Hepatocyte (in vitro differentiated cells): ENCODE results near the gene EQTN. TPM values are rescaled to one million over a fixed set of nuclear protein-coding genes. Genes with fewer than 3 reads are reported as not detected.

Experiments
- DNase-seq: peaks from one replicate; pipeline ENCODE4 v3.0.0-alpha.2; 2016; ENCODE audit warnings: low spot score
- H2AFZ ChIP-seq: fragments of 200-600 bp; sonication (generic); 2 replicates; pipeline ENCODE4 v1.6.0; 2016; ENCODE audit warnings: antibody characterized with exemption, mild to moderate bottlenecking
- H3K27ac ChIP-seq: fragments of 200-600 bp; sonication (generic); 2 replicates; pipeline ENCODE4 v1.5.1; 2016; ENCODE audit warnings: mild to moderate bottlenecking
- H3K27me3 ChIP-seq: fragments of 200-600 bp; sonication (generic); 2 replicates; pipeline ENCODE4 v1.6.1; 2016
- H3K36me3 ChIP-seq: fragments of 200-600 bp; sonication (generic); replicated peaks from 2 replicates; pipeline ENCODE4 v1.5.1; 2016; ENCODE audit warnings: low read depth; ENCODE audit not compliant: insufficient read depth
- H3K4me1 ChIP-seq: fragments of 200-600 bp; sonication (generic); 2 replicates; pipeline ENCODE4 v1.5.1; 2016; ENCODE audit warnings: mild to moderate bottlenecking, moderate library complexity; ENCODE audit not compliant: insufficient read depth
- H3K4me2 ChIP-seq: fragments of 200-600 bp; sonication (generic); 2 replicates; pipeline ENCODE4 v1.6.0; 2016
- H3K4me3 ChIP-seq: fragments of 200-600 bp; sonication (generic); 2 replicates; pipeline ENCODE4 v1.5.1; 2016; ENCODE audit warnings: mild to moderate bottlenecking
- H3K79me2 ChIP-seq: fragments of 200-600 bp; sonication (generic); 2 replicates; pipeline ENCODE4 v1.6.0; 2017; ENCODE audit warnings: mild to moderate bottlenecking
- H3K9me2 ChIP-seq: fragments of 200-600 bp; sonication (generic); replicated peaks from 2 replicates; pipeline ENCODE4 v1.6.0; 2017; ENCODE audit warnings: mild to moderate bottlenecking; ENCODE audit not compliant: insufficient read depth
- H3K9me3 ChIP-seq: fragments of 200-600 bp; sonication (generic); 2 replicates; pipeline ENCODE4 v1.5.1; 2016; ENCODE audit warnings: low read depth, mild to moderate bottlenecking
- H4K20me1 ChIP-seq: fragments of 200-600 bp; sonication (generic); 2 replicates; pipeline ENCODE4 v1.6.0; 2016; ENCODE audit warnings: mild to moderate bottlenecking; ENCODE audit not compliant: insufficient read depth, poor library complexity, severe bottlenecking
- EZH2 ChIP-seq: fragments of 200-600 bp; sonication (generic); IDR thresholded peaks from 2 replicates; pipeline ENCODE4 v1.6.1; 2016; ENCODE audit warnings: antibody characterized with exemption, mild to moderate bottlenecking, borderline replicate concordance
- EZH2phosphoT487 ChIP-seq: fragments of 200-600 bp; sonication (generic); IDR thresholded peaks from one replicate; pipeline ENCODE4 v1.6.1; 2018; ENCODE audit warnings: antibody characterized with exemption, mild to moderate bottlenecking, low read depth, moderate library complexity; ENCODE audit not compliant: unreplicated experiment, severe bottlenecking
- WGBS: methylation state at CpG from one replicate; pipeline ENCODE4 v1.1.6; 2016; ENCODE audit warnings: low lambda C conversion rate; ENCODE audit errors: missing lambda C conversion rate; 5-methylcytosine and 5-hydroxymethylcytosine counted together
- polyA plus RNA-seq: library from polyadenylated mRNA; unstranded; fragments of >200 nt; fragmentation: Nextera tagmentation; extraction: Ambion mirVana; gene quantifications from 2 replicates; pipeline ENCODE4 v1.2.1, GENCODE V29; 2016
- total RNA-seq: library from RNA; depleted of rRNA; stranded (reverse); fragments of >200 nt; gene quantifications from 2 replicates; pipeline ENCODE4 v1.2.3, GENCODE V29; 2014
- TF ChIP-seq, protein P1 (sequence below): fragments of 200-600 bp; sonication (generic); IDR thresholded peaks from 2 replicates; pipeline ENCODE4 v1.5.1; 2016; ENCODE audit warnings: antibody characterized with exemption, mild to moderate bottlenecking; ENCODE audit not compliant: poor library complexity

EQTN gene
- total and polyA plus RNA-seq, 2 experiments from 2014 or later, result 1.1 TPM; not detected in 1

DNA sequence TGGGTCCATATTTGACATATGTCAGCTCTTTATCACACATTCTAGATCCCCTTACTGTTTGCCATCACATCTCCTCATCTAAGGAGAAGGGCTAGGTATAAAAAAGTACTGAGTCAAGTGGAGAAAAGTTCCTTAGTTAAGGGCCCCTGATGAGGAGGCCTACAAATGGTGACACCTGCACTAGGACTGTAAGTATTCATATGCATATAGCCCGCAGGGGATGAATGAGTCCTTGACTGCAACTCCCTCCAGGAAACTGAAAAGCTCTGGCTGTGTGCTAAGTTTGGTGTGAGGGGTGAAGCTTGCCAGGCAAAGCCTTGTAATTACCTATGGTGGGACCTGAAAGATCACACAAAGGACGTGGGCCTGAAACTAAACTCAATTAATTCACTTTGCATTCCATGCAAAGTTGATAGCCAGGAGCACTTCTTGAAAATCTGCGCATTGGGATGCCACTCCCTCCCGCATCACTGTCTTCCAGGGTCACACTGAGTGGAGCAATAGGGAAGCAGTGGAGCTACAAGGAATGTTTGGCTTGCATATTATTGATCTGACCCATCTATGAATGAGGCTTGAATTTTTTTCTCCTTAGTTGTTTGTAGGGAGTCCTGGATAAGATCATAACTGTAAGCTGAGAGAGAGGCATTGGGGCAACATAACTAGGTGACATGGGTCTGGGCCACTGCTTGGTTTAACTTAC, 11.9 kb upstream of the EQTN start:
- 77% methylated on average over 4 of the region's 4 CpGs for WGBS
- Histone ChIP-seq H3K9me3 (no peaks in the 10 kb centered on the region), H2AFZ (no peak overlapping the region), H3K79me2 (no peaks in the 10 kb centered on the region), H3K4me2 (no peak overlapping the region), H3K4me1 (no peaks in the 10 kb centered on the region), H3K27me3 (no peaks in the 10 kb centered on the region), H4K20me1 (no peaks in the 10 kb centered on the region), H3K27ac (no peak overlapping the region), H3K4me3 (no peak overlapping the region), H3K9me2 (no peaks in the 10 kb centered on the region), H3K36me3 (no peaks in the 10 kb centered on the region)
- no peak for TF ChIP-seq EZH2phosphoT487
- TF ChIP-seq, protein P1, sequence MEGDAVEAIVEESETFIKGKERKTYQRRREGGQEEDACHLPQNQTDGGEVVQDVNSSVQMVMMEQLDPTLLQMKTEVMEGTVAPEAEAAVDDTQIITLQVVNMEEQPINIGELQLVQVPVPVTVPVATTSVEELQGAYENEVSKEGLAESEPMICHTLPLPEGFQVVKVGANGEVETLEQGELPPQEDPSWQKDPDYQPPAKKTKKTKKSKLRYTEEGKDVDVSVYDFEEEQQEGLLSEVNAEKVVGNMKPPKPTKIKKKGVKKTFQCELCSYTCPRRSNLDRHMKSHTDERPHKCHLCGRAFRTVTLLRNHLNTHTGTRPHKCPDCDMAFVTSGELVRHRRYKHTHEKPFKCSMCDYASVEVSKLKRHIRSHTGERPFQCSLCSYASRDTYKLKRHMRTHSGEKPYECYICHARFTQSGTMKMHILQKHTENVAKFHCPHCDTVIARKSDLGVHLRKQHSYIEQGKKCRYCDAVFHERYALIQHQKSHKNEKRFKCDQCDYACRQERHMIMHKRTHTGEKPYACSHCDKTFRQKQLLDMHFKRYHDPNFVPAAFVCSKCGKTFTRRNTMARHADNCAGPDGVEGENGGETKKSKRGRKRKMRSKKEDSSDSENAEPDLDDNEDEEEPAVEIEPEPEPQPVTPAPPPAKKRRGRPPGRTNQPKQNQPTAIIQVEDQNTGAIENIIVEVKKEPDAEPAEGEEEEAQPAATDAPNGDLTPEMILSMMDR, result no peak
- no peak for TF ChIP-seq EZH2
- DNase-seq, result no peak

DNA sequence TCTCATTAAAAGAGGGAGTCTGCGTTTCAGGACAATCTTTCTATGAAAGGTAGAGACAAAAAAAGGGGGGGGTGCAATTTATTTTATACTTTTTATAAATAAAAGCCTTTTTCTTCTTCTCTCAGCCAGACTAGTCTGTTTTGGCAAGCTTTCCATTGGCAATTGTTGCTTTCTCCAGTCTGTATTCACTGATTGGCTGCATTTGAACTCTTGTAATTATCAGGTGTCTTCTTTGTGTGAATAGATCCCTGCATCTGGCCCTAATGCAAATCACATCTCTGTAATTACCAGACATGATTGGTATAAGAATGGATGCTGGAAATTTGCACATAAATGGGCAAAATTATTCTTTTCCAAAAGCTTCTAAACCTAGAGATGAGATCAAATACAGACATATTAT, 7.6 kb upstream of the EQTN start:
- no peak overlapping the region for H3K27ac ChIP-seq
- no peaks in the 10 kb centered on the region for H3K27me3 ChIP-seq
- no peaks in the 10 kb centered on the region for H3K9me3 ChIP-seq
- TF ChIP-seq, protein P1, result no peak
- TF ChIP-seq EZH2phosphoT487 (no peak), EZH2 (no peak)
- no peaks in the 10 kb centered on the region for H3K36me3 ChIP-seq
- 91% methylated on average over 1 of the region's 1 CpG for WGBS
- no peaks in the 10 kb centered on the region for H3K79me2 ChIP-seq
- no peak overlapping the region for H2AFZ ChIP-seq
- H4K20me1 ChIP-seq, result no peaks in the 10 kb centered on the region
- H3K4me3 ChIP-seq, result no peak overlapping the region
- no peak overlapping the region for H3K4me2 ChIP-seq
- no peak for DNase-seq
- H3K4me1 ChIP-seq, result no peaks in the 10 kb centered on the region
- no peaks in the 10 kb centered on the region for H3K9me2 ChIP-seq

DNA sequence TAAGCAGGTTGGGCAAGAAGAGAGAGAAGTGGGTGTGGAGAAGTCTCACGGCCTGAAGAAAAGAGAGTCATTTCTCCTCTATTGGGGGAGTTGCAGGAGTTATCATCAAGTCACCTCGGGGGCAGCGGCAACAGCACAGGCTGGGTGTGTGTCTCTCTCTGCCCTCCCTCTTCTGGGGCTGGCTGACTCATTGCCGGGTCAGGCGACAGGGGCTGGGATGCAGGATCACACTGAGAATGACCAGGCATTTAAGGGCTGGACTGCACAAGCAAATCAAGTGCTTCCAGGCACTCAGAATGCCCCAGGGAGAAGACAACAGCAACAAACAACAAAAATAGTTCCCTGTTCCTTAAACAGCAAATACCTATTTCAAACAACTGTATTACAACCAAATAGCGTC, 6.3 kb upstream of the EQTN start:
- no peaks in the 10 kb centered on the region for H3K27me3 ChIP-seq
- H3K9me3 ChIP-seq, result no peaks in the 10 kb centered on the region
- H3K27ac ChIP-seq, result no peak overlapping the region
- 34% methylated on average over 6 of the region's 6 CpGs for WGBS
- no peaks in the 10 kb centered on the region for H3K79me2 ChIP-seq
- no peak for TF ChIP-seq EZH2
- TF ChIP-seq, protein P1, result no peak
- TF ChIP-seq EZH2phosphoT487, result no peak
- H4K20me1 ChIP-seq, result no peaks in the 10 kb centered on the region
- peak overlapping the region; percentile 27 for H3K4me2 ChIP-seq
- no peaks in the 10 kb centered on the region for H3K4me1 ChIP-seq
- no peaks in the 10 kb centered on the region for H3K36me3 ChIP-seq
- no peak overlapping the region for H3K4me3 ChIP-seq
- peak; percentile 37 for DNase-seq
- no peak overlapping the region for H2AFZ ChIP-seq
- no peaks in the 10 kb centered on the region for H3K9me2 ChIP-seq
